MM.1S (cell line): ENCODE results near the gene GALC.

Experiments
- CTCF ChIP-seq: fragments of 300-600 bp; sonication (generic); IDR thresholded peaks from 2 replicates; pipeline ENCODE4 v1.5.1; 2016; ENCODE audit warnings: antibody characterized with exemption, low read length, mixed read lengths
- EZH2 ChIP-seq: fragments of 300-600 bp; sonication (generic); optimal IDR thresholded peaks from 2 replicates; pipeline ENCODE3; 2017; ENCODE audit warnings: low read depth, mild to moderate bottlenecking, antibody characterized with exemption, low read length, mixed read lengths

GRCh38 chr14:88013750-88014349 lies 20.9 kb upstream of the GALC start:
- TF ChIP-seq CTCF (peak; percentile 52), EZH2 (no peak)
